Left forelimb (tissue), 1 donor: ENCODE data around the gene ZC3H8.

ENCODE experiments used
- DNase-seq: peaks from one replicate; pipeline ENCODE4 v3.0.0-alpha.2; 2018; ENCODE audit warnings: low spot score

ZC3H8 gene

DNA sequence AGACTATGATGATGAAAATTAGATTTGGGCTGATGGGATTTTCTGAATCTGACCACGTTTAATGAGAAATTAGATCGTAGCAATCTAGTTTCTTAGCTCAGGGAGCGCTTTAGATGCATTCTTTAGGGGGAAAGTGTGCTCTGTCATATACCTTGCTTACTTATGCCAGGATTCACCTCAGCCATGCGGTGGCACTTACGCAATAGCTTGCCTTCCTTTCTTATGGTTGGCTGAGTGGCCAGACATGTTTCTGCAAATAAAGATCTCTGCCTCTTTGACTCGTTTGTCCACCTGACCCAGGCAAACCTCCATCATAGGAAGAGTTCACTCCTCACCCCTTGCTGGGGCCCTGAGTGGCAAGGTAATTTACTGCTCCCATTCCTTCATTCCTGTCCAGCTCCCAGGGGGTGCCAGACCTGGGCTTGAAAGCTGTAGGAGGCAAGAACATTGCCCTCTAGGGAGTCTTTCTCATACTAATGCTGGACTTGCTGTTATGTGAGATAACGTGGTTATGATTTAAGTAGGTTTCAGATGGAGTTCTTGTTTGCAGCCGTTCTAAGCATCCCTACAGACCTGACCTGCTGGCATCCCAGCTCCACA lies 59.6 kb downstream of the ZC3H8 start:
- no peak for DNase-seq

DNA sequence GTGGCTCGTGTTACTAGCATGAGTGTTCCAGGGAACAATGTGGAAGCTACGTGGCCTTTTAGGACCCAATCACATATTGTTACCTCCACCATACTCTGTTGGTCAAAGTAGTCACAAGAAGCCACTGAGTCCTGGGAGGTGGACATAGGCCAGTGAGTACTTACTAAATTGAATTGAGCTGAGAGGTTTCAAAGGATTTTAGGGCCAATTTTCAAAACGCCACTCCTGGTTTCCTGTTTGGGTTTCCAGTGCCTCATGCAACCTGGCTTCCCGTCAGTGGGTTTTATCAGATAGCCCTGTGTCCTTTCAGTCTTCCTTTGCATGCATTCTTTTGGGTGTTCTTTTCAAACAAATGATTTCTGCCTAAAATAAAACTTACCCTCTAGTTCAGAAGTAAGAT lies 60.4 kb downstream of the ZC3H8 start:
- DNase-seq: no peak

DNA sequence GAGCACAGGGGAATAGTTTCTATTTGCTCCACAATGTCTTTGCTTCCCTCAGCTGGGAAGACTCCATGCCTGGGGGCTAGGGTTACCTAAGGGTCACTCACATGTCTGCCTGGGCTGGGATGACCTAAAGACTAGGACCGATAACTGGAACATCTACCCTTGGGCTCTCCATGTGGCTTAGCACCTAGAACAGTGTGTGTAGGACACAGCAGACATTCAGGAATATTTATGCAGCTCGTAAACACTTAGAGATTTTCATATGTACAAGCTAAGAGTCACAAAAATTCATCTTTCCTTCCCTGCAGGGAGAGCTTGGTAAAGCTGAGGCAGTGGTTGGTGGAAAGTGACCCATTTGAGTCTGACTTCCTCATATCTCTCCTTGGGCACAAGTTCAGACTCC lies 60.8 kb downstream of the ZC3H8 start:
- DNase-seq: no peak

DNA sequence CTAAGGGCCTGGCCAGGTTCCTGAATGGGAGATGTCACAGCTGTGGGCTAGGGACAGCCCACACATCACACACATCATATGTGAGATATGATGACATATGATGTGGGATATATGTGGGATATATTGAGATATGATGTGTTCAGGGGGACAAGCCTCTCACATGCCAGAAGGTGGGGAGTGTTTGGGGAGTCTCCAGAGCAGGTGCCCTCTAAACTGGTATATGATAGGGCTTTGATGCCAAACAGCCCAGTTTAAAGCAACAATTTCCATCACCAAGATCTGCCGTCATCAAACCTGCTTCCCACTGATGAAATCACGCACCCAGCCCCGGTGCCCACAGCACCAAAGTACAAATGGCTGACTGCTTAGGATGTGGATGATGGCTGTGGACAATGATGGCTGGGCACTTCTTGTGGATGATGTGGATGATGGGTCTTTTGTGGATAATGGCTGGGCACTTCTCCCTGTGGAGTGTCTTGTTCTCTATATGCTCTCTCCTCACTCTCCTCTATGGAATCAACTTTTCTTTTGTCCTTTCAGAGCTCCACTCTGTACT lies 65.8 kb downstream of the ZC3H8 start:
- DNase-seq: no peak

DNA sequence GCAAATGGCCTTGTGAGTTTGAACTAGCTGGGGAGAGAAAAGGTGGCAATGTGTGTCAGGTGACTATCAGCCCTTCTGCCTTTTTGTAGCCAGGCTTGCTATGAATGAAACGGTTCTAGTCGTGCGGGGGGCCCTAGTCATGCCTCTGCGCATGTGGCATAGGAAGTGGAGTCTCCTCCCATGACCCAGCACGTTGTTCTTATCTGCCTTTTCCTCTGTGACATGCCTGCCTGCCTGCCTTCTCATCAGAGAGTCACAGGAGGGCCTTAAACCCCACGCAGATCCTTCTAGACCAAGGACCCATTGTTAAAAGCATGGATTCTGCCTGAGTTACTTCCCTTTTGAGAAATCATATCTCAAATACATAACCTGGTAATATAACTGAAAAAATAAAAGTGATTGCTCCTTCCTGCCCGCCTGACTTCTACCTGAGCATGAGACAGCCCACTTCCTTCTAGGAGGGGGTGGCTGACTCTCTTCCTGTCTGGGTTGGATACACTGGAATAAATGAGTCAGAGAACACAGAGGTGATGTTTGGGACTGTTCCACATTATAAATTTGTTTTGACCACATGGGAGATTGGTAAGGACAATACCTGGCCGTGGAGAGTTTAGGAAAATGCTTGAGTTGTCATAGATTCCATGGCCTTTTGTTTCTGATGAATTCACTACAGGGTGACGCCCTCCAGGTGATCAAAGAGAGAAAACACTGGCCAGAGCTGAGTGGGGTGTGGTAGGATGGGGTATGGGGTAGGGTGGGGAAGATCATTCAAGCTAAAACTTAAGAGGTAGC lies 66.8 kb downstream of the ZC3H8 start:
- DNase-seq: no peak

DNA sequence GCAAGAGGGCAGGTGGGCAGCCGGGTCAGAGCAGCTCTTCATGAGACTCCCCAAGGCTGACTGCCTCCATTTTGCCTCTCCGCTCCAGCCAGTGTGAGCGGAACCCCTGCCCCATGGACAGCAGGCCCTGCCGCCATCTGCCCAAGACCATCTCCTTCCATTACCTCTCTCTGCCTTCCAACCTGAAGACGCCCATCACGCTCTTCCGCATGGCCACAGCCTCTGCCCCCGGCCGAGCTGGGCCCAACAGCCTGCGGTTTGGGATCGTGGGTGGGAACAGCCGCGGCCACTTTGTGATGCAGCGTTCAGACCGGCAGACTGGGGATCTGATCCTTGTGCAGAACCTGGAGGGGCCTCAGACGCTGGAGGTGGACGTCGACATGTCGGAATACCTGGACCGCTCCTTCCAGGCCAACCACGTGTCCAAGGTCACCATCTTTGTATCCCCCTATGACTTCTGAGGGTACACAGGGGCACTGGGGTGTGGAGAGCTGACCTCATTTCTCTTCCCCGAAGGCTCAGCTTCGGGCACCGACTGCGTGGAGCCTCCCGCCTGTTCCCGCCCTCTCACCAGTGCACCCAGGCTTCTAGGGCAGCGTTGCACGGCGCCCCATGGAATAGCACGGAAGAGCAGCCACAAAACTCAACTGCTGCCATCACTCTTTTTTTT lies 67.7 kb downstream of the ZC3H8 start:
- no peak for DNase-seq

DNA sequence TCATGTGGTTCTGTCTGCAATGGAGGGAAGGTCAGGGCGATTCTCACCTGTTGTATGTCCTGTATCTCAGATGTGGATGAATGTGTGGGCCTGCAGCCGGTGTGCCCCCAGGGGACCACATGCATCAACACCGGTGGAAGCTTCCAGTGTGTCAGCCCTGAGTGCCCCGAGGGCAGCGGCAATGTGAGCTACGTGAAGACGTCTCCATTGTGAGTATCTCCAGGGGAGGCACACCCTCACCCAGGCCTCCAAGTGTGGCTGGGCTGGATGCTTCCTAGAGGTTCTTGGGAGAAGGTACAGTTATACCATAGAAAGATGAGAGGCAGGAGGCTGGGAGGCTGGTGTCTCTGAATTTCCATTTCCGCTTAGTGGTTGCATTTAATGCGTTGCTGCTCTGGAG lies 69.7 kb downstream of the ZC3H8 start:
- DNase-seq: no peak

DNA sequence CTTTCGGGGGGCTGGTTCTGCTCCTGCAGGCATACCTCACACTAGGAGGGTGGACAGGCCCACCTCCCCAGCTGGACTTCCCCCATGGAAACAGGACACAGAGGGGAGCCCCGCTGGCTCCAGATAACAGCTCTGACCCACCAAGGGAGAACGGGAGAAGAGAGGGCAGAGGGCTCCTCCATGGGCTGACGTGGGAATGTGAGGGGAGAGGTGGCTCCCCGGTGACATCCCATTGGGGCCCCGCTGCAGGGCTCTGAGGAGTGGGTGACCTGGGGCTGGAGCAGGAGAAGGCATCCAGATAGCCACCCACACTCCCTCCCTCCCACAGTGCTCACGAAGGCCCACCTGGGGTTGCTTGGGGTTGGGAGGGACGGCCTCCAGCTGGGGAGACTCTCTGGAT lies 70.7 kb downstream of the ZC3H8 start:
- DNase-seq: no peak

DNA sequence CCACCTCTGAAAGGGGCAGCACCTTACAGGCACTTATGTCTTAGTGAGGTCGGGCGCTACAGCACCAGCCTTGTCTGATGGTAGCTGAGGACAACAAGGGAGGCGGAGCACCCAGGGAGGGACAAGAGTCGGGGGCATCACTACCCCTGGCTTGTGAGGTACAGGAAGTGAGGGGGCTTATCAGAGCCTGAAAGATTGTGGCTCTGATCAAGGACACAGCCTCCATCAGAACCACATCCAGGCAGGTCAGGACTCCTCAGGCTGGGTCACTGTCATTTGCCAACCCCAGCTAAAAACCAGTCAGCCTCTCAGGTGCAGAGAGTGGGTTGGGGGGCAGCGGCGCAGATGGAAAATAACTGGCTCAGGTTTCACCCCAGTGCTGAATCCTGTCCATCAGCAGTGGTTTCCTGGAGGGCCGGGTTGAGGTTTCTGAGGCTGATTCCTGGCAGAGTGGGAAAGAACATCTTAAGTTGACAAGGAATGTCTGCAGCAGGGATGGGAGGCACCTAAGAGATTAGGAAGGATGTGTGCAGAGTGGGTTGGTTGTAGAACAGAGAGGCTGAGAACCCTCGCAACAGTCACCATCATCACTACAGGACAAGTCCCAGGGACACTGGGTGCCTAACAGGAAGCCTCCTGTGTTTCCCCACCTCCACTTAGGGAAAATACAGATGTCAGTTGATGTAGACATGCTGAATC lies 71.4 kb downstream of the ZC3H8 start:
- no peak for DNase-seq

DNA sequence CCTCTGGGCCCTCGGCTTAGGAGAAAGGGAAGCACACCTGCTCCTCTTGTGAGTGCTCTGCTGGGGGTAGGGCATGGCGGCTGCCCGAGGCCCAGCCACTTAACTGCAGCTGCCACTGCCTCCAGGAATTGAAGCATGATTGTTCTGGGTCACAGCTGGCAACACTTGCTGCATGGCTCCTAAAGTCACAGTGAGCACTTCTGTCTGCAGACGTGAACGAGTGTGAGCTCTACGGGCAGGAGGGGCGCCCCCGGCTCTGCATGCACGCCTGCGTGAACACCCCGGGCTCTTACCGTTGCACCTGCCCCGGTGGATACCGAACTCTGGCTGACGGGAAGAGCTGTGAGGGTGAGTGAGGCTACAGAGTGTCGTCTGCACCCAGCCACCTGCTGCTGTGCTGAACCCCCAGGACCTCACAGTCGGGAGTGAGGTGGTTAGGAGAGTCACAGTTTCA lies 72.2 kb downstream of the ZC3H8 start:
- DNase-seq: no peak

DNA sequence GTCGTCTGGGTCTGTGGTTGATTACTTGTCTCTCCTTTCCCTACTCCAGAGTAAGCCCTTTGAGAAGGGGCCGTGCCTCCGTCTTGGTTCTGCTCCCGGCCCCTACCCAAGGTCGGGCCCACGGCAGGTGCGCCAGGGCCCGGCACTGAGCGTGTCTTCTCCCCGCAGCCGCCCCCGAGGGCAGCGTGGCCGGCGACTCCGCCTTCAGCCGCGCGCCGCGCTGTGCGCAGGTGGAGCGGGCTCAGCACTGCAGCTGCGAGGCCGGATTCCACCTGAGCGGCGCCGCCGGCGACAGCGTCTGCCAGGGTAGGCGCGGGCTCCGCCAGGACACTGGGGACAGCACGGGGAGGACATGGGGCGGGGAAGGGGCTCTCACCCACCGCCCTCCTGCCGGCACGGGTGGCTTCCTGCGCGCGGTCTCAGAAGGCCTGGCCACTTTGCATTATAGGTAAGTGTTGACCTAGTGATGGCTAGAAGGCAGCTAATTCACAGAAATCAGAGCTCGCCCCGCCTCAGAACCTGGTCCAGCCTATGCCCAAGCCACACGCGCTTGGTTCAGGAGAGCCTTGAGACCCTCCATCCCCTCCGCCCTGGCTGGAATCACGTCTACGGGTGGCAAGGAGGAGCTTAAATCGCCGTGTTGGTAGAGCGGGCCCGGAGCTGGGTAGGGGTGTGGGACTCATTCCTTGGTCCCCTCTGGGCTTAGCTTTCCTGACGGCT lies 73.1 kb downstream of the ZC3H8 start:
- no peak for DNase-seq

DNA sequence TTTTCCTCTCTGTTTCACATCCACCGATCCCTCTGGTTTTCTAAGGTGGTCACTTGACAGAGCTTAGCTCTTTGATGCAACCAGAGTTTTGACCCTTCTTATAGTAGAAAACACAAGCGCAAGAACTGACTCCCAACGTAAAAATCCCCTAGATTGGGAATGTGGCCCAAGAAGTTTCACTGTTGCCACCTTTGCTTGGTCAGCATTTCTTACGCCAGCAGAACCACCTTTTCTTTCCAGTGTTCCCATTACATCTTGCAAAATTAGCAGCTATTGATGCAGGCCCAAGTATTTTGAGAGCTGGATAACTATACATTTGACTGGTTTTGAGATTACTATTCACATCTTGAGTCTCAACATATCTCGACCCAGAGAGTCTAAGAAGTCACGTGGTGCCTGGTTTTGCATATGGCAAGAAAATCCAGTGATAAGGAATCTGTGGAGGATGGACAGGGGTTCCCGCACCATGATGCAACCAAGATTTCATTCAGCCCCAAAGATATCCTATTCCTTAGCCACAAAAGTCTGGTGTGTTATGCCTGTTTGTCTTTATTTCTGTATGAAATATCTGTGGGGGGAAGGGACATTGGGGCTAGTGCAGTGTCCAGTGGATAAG lies 78.8 kb downstream of the ZC3H8 start:
- no peak for DNase-seq

DNA sequence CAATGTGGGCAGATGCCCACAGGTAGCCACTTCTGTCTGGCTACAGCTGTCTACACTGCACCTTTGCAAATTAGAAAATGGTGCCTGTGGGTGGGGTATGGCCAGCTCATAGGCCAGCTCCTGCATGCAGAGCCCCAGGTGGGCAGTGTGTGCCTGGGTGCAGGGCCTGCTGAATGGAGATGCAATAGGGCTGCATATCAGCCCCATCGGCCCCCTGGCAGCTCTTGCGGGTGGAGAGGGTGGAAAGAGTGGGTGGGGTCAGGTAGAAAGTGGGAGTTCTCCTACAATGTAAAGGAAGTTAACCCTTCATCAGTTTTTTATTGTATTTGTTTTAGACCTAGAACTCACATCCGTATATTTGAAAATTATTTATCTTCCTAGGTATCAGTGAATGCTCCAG lies 79.5 kb downstream of the ZC3H8 start:
- DNase-seq: no peak

DNA sequence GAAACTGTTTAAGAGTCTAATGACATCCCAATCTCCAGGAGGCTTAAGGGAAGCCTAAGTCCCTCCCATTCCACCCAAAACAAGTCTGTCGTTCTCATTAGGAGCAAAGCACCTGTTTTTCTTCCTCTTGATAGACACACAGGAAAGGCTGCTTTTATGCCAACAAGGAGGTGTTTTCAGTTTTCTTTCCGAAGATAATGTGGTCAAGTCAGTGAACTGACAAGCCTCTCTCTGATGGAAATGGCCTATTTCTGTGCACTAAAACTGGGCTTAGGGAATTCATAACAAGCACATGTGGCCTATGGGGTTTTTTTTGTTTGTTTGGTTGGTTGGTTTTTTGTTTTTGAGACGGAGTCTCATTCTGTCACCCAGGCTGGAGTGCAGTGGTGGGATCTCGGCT lies 80.5 kb downstream of the ZC3H8 start:
- no peak for DNase-seq

DNA sequence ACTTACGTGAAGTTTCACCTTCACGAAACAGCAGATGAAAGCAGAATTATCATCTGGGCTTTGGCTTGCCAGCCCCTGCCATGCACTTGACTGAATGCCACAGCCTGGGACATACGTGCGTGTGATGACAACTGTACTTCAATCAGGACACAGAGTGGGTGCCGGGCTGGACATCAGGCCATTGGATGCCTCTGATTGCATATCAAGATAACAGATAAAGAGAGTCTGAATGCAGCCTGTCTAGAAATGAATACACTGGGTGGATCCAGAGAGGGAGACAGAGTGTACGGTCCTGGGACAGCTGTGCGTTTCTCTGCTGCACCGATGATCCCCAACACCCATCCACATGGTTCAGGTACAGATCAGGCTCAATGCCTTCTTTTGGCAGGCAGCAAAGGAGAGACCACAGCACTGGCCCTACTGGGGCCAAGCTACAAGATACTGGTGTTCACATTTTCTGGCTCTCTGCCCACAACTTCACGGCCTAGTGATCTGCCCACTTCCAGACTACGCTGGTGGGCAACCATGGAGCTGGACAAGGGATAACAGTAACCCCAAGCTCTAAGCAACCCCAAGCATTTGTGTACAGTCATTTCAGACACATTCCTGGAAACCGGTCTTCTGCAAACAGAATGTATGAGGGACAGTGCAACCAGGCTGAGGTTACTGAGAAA lies 81.1 kb downstream of the ZC3H8 start:
- DNase-seq: no peak

DNA sequence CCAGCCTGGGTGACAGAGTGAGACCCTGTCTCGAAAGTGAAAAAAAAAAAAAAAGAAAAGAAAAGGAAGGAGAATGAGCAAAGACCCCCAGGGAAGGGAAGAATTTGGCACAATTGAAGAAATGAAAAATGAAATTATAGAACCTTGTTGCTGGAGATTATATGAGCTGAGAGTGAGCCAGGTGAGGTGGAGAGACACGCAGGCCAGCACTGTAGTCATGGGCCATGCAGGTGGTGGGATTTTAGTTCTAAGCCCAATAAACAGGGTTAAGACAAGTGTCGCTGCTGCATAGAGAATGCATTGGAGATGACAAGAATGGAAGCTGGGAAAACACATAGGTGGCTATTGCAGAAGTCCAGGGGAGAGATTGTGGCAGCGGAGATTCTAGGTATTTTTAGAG lies 84.3 kb downstream of the ZC3H8 start:
- DNase-seq: no peak

DNA sequence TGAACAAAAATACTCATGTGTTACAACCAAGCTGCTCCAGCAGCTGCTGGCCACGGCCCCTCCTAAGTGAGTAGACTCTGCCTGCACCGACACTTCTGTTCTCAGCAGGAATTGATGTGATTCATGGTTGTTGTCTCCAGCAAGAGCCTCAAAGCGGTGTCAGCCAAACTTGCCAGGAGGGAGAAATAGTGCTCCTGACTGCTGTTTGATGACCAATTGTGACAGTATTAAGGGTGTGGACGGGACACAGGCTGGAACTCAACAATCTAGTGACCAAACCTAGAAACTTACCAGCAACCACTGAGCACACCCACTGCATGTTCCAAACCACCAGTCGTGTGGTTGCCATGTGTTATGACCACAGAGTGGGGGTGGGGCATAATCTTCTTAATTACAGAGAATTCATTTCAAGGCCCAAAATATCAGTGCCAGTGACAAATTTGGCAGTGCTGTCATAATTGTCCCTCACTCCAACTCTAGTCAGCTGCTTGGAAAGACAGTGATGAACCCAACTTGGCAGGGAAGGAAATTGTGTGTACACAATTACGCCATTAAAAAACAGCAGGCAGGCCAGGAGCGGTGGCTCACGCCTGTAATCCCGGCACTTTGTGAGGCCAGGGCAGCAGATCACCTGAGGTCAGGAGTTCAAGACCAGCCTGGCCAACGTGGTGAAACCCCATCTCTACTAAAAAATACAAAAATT lies 86.3 kb downstream of the ZC3H8 start:
- no peak for DNase-seq

DNA sequence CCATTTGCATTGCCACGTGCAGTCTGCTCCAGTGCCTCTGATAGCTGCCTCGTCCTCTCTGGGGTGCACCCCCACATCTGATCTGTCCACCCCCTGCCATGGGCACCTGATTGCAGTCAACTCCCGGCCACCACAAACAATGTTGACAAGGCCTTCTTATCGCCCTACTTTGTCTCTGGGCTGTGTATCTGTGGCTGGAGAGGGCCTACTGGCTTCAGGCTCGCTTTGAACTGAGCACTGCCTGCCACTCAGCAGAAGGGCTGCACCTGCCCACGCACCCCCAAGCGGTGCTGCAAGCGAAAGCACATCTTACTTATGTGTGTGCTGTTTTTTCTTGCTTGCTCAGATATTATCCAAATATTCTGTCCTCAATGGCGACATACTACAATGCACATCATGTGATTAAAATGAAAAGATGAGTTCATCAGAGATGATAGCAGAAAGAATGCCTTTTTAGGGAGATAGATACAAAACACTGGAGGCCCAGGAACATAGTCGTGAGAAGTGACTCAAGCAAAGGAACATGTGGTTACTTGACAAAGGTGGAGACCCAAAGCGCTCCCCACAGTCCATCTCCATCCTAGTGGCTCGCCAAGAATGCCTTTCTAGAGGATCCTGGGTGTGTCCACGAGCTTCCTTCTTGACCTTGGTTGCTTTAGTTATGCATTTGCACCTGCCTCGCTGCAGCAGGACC lies 87.9 kb downstream of the ZC3H8 start:
- DNase-seq: no peak

DNA sequence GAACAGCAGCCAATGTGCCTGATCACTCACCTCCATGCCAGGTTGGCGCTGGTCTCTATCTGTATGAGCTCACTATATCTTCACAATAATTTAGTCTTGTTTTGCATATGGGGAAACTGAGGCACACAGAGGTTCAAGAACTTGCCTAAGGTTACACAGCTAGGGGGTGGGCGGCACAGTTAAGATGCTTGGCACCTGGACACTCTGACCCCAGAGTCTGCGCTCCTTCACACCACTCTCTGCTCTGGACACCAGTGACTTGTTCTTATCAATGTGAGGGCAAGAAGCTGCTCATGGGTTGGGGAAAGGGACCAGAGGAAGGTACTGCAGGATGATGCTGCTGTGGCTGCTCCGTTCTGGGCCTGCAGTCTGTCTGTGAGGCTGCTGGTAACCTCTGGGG lies 89.5 kb downstream of the ZC3H8 start:
- DNase-seq: no peak
